Activated T-helper 9 cell treated with anti-CD3 and anti-CD28 coated beads, Interleukin-2, amount 50 U/mL, for 16 hours (primary cell): ENCODE data around the gene ZNF610.
"Not testable (repeated sequence)": the region's sequence is repeated elsewhere in the genome, so short reads cannot be mapped to it uniquely, and the experiment has no call there.

ENCODE experiments used
- DNase-seq: peaks from one replicate; pipeline ENCODE4 v3.0.0-alpha.2; 2020; ENCODE audit warnings: low read depth

ZNF610 gene

DNA sequence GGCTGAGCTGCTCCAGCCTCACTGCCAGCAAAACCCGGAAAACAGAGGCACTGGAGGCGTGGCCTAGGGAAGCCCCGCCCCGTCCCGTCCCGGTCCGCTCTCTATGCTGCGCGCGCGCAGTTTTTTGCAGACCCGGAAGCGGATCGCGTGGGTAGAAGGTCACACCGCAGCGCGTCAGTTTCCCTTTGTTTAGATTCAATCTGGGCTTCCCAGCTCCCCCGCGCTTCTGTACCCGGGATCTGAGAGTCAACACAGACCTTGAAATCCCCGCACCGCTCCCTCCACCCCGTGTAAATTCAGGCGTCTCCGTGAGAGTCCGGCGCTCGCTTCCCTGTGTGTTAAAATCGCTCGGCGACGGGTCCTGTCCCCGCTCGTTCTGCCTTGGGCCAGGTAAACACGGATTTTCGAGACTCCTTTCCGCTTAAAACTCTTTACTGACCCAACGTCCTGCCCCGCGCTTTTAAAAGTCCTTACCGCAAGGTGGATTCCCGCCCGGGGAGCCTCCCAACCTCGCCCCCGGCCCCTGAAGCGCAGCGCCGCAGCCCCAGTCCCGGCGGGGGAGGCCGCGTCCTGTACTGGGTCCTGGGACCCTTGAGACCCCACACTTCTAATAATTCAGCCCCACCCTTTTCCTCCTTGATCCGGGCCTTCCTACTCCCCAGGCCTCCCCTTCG is at the start of gene ZNF610:
TSS of gene ZNF610 (plus strand) at position 127 of the 674 bp plus-strand sequence. CDS start 12,930 bp downstream, outside the sequence.
- peak; percentile 75 for DNase-seq

DNA sequence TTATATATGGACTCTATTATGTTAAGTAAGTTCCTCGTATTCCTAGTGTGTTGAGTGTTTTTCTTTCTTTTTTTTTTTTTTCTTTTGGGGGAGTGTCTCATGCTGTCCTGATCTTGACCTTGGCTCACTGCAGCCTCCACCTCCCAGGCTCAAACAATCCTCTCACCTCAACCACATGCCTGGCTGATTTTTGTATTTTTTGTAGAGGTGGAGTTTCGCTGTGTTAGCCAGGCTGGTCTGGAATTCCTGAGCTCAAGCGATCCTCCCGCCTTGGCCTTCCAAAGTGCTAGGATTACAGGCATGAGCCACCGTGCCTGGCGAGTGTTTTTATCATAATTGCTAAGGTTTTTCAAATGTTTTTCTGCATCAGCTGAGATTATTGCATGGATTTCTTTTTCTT is 49.8 kb upstream of the ZNF610 start:
- no peak for DNase-seq

DNA sequence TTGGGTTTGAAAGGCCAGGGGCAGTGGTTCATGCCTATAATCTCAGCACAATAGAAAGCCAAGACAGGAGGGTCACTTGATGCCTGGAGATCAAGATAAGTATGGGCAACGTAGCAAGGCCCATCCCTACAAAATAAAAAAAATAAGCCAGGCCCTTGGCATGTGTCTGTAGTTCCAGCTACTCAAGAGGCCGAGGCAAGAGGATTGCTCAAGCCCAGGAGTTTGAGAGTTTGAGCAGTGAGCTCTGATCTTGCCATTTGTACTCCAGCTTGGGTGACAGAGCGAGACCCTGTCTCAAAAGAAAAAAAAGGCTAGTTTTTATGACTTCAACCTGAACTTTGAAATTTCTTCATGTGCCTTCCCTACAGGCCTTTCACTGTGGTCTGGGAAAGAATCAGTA is 44.3 kb upstream of the ZNF610 start:
- no peak for DNase-seq

DNA sequence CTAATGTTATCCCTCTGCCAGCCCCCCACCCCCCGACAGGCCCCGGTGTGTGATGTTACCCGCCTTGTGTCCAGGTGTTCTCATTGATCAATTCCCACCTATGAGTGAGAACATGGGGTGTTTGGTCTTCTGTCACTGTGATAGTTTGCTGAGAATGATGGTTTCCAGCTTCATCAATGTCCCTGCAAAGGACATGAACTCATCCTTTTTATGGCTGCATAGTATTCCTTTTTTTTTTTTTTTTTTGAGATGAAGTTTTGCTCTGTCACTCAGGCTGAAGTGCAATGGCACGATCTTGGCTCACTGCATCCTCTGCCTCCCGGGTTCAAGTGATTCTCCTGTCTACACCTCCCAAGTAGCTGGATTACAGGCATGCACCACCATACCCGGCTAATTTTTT is 43.1 kb upstream of the ZNF610 start:
- DNase-seq, result not testable (repeated sequence)

DNA sequence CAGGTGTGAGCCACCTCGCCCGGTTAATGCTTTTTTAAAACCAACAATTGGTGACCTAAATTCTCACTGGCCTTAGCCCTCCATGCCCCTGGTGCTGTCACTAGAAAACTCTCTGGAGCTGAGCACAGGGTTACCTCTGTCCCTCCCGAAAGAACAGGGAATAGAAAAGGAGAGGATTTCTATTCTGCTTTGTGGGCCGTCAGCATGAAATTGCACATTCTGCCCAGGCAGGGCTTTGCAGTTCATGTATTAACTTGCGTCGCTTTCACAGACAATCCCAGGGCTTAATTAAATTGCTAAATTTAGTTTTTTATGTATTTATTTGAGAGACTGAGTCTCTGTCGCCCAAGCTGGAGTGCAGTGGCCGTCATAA is 39.7 kb upstream of the ZNF610 start:
- DNase-seq, result no peak

DNA sequence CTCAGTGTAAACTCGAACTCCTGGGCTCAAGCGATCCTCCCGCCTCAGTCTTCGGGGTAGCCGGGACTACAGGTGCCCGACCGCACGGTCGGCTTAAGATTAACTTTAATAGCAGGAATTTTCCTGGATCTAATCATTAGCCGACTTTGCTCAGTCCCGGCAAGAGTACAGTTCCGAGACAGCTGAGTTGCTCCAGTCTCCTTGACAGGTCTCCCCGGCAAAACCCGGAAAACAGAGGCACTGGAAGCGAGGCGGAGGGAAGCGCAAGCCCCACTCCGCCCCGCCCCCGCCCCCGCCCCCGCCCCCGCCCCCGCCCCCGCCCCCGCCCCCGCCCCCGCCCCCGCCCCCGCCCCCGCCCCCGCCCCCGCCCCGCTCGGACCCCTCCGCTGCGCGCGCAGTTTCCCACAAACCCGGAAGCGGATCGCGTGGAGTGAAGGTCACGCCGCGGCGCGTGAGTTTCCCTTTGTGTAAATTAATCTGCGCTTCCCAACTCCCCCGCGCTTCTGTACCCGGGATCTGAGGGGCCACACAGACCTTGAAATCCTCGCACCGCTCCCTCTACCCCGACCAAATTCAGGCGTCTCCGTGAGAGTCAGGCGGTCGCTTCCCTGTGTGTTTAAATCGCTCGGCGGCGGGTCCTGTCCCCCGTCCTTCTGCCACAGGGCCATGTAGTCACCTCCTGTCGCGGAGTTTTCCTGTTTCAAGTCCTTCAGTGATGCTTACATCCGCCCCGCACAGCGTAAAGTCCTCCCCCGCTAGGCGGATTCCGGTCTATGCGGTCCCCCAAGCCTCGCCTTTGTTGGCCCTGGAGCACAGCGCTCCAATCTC is 39.1 kb upstream of the ZNF610 start, which contains the start of gene ZNF480:
TSS of gene ZNF480 (plus strand) at position 397 of the 828 bp plus-strand sequence. CDS start 3,244 bp downstream, outside the sequence.
- DNase-seq, result peak; percentile 71

DNA sequence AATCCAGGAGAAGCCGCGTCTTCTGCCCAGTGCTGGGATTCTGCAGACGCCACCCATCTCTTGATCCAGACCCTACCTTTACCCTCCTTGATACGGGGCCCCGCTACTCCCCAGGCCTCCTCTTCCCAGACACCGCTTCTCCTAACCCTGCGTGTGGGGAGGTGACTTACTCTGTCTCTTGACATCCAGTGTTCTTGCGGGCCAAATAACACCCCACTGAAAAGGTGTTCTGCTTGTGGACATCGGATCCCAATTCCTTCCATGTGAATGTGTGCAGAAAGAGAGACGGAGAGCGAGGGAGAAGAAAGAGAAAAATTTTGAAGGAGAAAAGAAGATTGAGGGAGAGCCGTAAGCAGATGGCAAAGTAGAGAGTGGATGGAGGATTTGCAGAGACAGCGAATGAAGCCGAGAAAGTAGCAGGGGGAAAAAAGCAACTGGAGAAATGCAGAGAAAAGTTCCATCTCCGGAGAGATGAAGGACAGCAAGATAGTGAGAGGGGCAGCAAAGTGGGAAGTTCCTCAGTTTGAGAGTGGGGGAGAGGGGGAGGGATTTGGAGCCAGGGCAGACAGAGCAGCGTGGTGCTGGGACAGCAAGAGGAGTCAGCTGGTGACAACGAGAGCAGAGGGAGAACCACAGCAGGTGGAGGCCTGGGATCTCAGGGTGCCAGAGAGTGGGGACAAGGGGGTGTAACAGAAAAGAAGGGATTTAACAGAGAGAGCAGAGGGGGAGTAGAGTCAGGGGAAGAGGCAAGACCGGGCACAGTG is 38.3 kb upstream of the ZNF610 start:
- DNase-seq, result no peak

DNA sequence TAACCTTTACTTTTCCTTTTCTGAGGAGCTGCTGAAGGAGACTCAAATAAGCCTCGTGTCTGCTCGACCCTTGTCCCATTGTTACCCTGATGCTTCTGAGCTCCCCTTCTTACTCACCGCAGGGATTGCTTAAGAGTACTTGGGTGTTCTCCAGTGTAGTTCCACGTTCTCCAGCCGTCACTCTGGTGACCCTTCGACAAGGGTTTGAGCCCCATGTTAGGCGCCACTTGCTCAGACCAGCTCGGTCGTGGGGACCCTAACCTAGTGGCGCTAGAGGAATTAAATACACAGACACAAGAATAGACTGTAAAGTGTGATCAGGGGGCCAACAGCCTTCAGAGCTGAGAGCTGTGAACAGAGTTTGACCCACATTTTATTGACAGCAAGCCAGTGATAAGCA is 28.8 kb upstream of the ZNF610 start:
- DNase-seq, result no peak

DNA sequence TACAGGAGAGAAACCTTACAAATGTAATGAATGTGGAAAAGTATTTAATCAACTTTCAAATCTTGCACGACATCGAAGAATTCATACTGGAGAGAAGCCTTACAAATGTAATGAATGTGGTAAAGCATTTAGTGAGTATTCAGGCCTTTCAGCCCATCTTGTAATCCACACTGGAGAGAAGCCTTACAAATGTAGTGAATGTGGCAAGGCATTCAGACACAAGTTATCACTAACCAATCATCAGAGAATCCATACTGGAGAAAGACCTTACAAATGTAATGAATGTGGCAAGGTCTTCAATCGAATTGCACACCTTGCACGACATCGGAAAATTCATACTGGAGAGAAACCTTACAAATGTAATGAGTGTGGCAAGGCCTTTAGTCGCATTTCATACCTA is 13.6 kb upstream of the ZNF610 start:
- no peak for DNase-seq

DNA sequence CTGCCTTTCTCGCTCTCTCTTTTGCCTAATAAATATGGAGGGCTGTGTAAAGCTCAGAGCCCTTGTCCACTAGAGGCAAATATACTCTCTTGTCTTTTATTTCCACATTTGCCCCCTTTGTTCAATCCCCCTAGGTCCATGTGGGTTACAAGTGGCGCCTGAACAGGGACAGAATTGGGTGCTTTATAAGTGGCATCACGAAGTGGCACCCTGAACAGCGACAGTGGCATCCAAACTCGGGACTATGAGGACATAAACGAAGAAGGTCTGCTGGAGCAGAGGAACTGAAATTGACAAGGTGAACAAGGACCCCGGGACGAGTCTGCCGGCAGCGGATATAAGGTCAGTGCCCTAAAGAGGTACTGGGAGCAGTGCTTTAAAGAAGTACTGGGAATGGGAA is 4.3 kb upstream of the ZNF610 start:
- no peak for DNase-seq

DNA sequence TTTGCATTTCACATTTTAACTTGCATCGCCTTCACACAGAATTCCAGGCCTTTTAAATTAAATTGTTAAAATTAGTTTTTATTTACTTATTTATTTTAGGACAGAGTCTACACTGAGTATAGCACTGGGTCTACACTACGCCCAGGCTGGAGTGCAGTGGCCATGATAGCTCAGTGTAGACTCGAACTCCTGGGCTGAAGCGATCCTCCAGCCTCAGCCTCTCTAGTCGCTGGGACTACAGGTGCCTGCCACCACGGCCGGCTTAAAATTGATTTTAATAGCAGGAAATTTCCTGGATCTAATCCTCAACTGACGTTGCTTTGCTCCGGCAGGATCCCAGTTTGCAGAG is 301 bp upstream of the ZNF610 start:
- no peak for DNase-seq

DNA sequence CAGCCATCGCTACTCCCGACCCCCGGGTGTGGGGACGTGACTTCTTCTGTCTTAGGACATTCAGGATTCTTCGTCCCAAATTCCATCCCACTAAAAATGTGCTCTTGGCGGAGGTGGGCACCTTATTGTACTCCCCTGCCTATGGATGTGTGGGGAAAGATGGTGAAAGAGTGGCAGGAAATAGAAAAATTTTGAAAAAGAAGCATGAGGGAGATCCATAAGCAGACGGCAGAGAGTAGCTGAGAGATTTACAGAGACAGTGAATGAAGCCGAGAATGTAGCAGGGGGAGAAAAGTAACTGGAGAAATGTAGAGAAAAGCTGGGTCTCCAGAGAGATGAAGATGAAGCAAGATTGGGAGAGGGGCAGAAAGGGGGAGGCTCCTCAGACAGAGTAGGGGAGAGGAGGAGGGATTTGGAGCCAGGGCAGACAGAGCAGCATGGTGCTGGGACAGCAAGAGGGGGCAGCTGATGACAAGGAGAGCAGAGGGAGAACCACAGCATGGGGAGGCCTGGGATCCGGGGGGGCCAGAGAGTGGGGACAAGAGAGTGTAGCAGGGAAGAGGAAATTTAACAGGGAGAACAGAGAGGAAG is 843 bp downstream of the ZNF610 start:
- no peak for DNase-seq

DNA sequence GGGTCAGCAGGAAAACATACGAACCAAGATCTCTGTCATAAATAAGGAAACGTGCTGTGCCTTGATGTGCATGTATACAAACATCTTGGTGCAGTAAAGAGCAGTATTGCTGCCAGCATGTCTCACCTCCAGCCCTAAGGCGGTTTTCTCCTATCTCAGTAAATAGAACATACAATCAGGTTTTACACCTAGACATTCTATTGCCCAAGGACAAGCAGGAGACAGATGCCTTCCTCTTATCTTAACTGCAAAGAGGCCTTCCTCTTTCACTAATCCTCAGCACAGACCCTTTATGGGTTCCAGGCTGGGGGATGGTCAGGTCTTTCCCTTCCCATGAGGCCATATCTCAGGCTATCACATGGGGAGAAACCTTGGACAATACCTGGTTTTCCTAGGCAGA is 3.0 kb downstream of the ZNF610 start:
- DNase-seq, result not testable (repeated sequence)

DNA sequence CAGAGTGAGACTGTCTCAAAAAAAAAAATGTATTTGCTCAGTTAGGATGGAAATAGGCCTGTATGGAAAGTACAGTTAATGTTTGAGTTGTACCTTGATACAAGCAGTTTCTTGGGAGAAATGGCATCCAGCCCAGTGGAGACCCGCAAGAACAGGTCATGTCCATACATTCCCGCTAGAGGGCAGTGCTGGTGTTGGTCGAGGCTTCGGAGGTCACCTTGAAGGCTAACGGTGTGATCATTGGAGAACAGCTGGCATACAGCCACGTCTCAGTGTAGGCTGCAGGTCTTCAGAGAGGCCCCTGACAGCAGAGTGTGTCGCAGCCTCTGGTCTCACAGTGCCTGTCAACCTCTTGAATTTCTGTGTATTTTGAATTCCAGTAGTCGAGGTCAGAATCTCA is 7.5 kb downstream of the ZNF610 start:
- DNase-seq, result peak; percentile 20

DNA sequence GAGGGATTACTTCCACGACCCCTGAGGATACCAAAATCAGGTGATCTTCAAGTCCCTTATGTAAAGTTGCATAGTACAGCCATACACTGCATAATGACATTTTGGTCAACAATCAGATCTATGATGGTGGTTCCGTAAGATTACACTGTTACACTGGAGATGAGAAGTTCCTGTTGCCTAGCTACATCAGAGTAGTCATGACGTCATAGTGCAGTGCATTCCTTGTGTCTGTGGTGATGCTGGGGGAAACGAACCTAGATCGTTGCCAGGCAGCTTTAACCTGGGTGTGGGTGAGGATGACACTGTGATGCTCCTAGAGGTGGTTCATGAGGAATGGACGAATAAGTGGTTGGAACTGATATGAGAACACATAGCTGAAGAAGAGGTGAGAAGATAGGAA is 9.1 kb downstream of the ZNF610 start:
- no peak for DNase-seq

DNA sequence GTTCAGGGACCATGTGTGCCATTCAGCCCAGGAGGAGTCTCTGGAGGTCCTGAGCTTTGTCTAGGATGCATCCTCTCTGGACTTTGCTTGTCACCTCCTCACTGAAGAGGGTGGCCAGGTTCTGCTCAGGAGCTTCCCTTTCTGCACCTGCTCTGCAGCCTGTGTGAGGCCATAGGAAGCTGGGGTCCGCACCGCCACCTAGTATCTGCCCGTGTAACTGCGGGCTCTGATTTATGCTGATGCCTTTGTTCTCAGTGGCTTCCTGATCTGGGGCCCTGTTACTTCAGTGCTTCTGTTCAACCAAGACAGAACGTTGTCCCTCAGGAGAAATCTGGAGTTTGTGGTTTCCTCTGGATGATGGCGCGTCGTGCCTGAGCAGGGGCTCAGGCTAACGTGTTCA is 15.5 kb downstream of the ZNF610 start:
- DNase-seq, result no peak

DNA sequence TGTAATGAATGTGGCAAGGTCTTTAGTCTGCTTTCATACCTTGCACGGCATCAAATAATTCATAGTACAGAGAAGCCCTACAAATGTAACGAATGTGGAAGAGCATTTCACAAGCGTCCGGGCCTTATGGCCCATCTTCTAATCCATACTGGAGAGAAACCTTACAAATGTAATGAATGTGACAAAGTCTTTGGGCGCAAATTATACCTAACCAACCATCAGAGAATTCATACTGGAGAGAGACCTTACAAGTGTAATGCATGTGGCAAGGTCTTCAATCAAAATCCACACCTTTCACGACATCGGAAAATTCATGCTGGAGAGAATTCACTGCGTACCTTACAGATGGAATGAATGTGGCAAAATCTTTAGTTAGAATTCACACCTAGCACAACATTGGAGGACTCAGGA is 30.4 kb downstream of the ZNF610 start:
- DNase-seq, result no peak

DNA sequence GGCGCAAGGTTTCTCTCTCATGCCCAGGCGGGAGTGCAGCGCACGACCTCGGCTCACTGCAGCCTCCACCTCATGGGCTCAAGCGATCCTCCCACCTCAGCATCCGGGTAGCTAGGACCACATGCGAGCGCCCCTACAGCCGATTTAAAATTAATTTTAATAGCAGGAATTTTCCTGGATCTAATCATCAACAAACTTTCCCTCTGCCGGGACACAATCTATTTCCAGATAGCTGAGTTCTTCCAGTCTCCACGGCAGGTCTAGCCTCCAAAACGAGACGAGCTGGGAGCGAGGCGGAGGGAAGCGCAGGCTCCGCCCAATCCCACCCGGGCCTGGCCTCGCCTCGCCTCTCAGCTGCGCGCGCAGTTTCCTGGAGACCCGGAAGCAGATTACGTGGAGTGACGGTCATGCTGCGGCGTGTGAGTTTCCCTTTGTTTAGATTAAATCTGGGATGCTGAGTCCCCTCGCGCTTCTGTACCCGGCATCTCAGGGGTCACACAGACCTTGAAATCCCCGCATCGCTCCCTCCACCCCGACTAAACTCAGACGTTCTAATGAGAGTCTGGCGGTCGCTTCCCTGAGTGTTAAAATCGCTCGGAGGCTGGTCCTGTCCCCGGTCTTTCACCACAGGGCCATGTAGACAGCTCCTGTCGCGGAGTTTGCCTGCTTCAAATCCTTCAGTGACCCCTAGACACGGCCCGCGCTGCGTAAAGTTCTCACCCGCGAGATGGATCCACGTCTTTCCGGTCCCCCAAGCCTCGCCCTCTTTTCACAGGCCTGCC is 33.7 kb downstream of the ZNF610 start, which contains the start of gene ZNF880:
TSS of gene ZNF880 (plus strand) at position 365 of the 782 bp plus-strand sequence. CDS start at position 408, 43 bp downstream.
- peak; percentile 87 for DNase-seq

DNA sequence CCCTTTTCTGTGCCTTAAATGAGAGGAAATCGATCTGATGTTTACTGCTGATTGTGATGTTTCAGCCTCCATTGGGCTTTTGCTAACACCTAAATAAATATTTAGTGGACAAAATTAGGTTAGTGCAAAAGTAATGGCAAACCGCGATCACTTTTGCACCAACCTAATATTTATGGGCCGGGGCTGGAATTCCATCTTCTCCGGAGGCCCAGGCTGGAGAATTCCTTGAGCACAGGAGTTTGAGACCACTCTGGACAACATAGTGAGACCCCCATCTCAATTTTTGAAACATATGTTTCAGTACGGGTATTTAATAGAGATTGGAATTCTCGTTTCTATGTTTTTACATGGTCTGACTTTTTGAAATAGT is 34.3 kb downstream of the ZNF610 start:
- no peak for DNase-seq

DNA sequence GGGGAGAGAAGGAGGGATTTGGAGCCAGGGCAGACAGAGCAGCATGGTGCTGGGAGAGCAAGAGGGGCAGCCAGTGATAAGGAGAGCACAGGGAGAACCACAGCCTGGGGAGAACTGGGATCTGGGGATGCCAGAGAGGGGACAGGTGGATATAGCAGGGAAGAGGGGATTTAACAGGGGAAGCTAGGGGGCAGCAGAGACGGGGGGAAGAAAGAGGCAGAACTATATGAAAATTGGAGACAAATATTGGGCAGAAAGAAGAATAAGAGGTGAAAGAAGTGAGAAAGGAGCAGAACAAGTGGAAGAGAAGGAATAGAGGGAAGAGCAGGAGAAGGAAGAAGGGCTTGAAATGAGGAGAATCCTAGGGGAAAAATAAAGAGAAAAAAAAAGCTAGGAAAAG is 55.1 kb downstream of the ZNF610 start:
- no peak for DNase-seq

DNA sequence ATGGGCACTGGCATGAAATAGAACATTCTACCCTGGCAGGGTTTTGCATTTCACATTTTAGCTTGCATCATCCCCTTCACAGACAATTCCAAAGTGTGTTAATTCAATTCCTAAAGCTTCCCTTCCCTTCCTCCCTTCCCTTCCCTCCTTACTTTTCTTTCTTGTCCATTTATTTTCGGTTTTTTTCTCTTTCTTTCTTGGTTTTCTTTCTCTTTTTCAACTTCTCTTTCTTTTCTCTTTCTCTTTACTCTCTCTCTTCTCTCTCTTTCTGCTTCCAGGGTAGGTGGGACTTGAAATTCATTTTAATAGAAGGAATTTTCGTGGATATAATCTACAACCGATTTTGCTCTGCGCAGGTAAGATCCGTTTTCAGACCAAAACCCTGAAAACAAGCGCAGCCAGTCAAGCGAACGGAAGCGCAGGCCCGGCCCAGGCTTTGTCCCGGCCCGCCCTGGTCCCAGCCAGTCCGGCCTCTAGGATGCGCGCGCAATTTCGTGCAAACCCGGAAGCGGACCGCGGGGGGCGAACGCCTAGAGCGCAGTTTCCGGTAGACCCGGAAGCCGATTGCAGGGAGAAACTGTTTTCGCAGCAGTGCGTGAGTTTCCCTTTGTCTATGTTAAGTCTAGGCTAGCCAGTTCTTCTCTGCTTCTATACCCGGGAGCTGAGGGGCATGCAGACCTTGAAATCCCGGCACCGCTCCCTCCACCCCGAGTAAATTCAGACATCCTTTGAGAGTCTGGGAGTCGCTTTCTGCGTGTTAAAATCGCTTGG is 61.5 kb downstream of the ZNF610 start, which contains the start of gene ZNF528:
TSS of gene ZNF528 (plus strand) at position 540 of the 771 bp plus-strand sequence. CDS start 4,165 bp downstream, outside the sequence.
- peak; percentile 91 for DNase-seq
